GM19455 (cell line): ENCODE data around the gene BCAS1.

Experiments used
- ATAC-seq: cut with Tn5 transposase; IDR thresholded peaks from one replicate; pipeline ENCODE4 v1.9.1; 2021; ENCODE audit not compliant: unreplicated experiment

Gene BCAS1

DNA sequence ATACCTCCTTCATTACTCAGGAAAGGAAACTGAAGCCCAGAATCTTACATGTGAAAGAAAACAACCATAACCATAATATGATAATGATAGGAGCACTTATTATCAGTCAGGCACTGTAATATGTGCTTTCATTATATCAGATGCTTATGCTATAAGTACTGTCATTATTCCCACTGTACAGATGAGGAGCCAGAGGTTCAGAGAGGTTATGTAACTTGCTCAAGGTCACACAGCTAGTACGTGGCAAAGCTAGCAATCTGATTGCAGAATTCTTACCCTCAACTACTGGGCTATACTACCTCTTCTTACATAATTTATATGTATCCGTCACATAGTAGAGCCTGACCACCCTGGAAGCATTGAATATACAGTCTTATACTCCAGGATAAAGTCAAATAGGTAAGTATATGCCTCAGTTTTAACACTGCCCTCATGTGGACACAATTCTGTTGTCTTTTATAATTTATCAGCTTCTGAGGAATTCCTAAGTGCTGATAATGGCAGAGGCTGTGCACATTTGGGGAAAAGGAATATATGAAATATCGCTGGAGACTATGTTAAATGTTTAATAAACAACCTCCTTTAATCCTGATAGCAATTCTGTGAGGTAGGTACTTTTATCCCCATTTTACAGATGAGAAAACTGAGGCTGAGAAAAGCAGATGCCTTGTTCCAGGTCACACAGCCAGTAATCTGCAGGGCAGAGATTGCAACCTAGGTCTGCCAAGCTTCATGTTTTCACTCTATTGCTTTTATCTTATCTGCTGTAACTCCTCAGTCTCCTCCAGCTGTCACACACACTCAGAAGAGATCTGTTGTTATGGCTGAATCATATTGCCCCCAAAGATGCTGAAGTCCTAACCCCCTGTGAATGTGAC lies 13.4 kb downstream of the BCAS1 start:
- ATAC-seq: no peak

DNA sequence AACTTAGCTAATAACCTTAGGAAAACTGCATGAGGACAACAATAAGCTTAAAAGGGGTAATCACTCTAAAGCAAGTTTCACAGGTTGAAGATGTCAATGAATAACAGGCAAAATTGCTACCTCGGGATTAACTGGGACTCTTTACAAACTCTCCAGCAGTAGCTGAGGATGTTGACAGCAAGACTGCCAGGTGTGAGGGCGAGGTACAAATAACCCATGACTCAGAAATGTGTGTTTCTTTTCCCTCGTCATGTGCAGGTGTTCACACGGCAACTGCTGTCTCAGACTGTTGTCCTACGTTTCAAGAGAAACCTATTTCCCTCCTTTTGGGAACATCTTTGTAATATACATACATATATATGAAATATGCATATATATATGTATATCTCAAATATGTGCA lies 15.9 kb downstream of the BCAS1 start:
- ATAC-seq: no peak

DNA sequence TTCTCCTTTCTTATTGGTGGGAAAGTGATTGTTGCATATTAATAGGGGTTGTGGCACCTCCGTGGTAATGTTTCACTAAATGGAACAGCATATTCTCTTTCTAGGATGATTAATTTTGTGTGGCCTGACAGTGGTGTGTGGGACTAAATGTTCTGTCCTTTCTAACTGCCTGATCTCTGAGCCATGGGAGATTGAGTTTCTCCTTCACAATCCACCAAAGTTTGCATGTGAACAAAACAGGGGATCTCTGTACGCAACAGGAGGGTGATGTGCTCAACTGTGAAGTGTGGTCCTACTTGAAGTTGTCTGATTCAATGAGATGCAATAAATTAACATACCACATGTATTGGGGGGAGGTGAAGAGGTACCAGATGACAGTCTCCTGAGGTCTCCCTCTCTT lies 19.3 kb downstream of the BCAS1 start:
- ATAC-seq: no peak

DNA sequence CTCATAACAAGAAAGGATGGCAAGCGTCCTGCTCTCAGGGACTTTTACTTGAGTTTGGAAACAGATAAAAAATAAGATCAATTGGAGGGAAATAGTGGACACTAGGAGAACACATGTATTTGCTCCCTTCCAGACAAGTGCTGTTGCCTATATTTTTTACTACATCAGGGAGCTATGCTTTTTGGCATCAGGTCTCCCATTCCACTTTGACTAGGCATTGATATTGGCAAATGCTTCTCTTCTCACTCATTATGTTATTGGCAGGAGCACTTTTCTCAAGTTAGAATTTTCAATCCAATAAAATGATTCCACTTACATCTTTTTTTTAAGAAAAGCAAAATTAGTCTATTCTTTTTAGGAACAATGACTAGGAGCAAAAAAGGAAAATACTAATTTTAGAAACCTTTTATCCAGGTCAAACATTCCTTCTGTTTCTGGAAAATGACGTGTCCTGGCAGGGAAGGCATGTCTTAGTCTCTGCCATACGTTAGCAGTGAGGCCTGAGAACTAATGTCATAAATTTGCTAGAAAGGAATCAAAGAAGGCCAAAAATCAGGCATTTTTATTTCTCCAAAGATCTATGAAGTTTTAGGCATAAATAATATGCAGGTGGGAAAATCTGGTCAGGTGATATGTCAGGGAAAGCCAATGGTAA lies 21.4 kb downstream of the BCAS1 start:
- ATAC-seq: no peak

DNA sequence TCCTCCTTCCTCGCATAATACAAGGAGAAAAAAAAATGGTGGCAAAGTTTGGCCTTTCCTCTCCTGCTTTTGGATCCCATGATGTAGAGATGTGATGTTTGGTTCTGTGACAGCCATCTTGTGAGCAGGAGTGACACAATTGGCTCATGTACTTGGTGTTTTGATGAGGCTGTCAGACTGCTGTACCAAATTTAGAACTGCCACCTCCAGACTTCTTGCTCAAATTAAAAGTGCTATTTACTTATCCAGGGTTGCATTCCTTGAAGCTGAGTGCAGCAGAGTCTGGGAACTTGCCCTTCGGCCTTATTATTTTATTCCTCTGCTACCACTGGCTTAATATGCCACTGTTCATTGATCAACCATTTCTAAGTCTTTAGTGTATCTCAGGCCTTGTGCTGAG lies 21.9 kb downstream of the BCAS1 start:
- ATAC-seq: no peak

DNA sequence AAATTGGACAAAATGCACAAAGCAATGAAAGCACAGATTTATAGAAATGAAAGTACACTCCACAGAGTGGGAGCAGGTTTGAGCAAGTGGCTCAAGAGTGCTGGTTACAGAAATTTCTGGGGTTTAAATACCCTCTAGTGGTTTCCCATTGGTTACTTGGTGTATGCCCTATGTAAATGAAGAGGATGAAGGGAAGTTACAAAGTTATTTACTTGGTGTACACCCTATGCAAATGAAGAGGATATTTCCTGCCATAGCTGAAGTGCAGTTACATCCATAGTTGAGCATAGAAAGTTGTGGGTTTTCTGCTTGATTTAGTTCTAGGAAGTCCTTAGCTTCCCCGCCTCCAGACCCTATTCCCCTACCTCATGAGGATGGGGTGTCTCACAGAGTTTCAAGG lies 22.7 kb downstream of the BCAS1 start:
- ATAC-seq: no peak

DNA sequence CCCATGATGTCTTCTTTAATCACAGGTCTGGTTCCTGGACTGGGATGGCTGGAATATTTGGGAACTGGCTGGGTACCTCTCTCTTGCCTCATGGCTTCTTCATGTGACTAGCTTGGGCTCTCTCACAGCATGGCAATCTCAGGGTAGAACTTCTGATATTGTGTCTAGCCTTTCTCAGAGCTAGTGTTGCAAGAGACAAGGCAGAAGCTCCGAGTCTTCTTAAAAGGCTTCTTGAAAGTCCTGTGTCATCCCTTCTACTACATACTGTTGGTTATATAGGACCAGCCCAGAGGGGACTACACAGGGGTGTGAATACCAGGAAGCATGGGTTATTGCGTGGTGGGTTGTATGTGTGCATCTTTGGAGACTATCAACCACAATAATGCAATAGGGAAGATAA lies 23.3 kb downstream of the BCAS1 start:
- ATAC-seq: no peak

DNA sequence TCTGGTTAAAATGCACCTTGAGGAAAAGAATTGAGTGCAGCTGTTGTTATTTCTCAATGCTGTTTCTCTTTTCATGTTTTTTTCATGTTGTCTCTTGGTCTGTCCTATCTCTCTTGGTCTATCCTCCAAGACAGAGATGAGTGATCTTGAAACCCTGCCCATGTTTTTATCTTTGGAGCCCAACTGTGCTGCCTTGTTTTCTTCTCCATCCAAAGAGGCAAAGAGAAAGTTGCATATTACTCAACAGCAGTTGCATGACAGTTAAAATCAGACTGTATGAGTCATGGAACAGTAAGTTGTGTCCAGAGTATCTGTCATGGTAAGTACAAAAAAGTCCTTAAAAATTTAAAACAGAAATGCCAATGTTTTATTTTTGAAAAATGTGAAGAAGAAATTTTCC lies 26.2 kb downstream of the BCAS1 start:
- peak; percentile 51 for ATAC-seq

DNA sequence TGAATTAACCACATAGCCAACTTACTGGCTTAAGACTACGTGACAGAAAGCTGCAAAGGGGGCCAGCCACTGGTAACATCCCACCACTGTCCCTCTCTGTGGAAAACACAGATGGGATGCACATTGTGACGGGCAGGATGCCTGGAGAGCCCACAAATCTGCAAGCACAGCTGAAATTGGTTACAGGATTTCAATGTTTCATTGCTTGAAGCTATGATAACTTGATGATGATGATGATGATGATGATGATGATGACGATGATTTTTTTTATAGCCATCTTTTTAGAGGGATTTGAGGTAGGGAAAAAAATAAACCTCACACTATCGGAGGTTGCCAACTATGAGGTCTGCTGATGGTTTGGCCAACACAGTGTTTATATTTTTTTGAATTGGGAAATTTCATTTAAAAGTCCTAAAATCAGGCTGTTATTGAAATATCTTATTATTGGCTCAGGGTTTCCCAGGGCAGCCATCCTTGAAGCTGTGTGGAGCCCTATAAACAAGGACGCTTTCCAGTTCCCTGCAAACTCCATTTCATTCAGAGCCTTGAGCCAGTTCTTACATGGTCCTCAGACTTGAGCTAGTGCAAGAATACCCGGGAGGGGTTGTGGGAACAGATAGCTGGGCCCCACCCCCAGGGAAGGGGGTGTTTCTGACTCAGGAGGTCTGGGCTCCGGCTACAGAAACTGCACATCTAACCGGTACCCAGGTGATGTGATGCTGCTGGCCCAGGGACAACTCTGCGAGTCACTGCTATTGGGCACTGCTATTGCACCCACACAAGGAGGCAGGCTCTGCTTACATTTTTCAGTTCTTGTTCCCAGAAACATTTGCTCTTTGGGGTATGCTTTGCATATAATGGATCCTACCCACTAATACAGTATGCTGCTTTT lies 27.1 kb downstream of the BCAS1 start:
- no peak for ATAC-seq

DNA sequence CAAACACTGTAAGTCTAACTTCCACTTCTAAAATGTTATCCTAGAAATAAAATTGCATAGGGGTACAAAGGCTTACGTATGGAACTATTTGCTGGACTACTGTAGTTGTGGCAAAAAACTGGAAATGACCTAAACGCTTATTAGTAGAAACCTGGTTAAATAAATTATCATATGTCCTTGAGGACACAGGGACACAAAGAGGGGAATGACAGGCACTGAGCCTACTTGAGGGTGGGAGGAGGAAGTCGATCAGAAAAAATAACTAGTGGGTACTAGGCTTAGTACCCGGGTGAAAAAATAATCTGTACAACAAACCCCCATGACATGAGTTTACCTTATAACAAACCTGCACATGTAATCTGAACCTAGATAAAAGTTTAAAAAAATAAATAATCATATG lies 28.4 kb downstream of the BCAS1 start:
- no peak for ATAC-seq

DNA sequence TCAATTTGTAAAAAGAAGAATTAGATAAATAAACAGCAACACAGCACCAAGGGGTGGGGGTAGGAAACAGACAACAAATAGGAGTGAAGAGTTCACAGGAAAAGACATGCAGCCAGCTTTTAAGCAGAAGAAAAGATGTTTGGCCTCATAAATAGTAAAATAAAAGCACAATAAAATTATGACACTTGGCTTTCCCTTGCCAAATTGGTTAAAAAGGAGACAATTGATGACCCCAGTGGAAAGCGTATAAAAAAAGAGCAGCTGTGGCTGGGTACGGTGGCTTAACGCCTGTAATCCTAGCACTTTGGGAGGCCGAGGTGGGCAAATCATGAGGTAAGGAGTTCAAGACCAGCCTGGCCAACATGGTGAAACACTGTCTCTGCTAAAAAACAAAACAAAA lies 29.1 kb downstream of the BCAS1 start:
- no peak for ATAC-seq

DNA sequence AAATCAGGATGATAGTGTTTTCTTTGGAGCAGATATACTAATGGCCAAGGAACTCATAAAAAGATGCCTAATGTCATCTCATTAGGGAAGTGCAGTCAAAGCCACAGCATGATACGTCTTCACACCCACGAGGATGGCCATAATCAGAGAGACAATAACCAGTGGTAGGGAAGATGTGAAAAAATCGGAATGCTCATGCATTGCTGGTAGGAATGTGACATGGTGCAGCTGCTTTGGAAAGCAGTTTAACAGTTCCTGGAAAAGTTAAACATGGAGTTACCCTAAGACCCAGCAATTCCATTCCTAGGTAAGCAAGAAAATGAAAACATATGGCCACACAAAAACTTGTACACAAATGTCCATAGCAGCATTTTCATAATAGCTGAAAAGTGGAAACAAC lies 29.9 kb downstream of the BCAS1 start:
- ATAC-seq: no peak

DNA sequence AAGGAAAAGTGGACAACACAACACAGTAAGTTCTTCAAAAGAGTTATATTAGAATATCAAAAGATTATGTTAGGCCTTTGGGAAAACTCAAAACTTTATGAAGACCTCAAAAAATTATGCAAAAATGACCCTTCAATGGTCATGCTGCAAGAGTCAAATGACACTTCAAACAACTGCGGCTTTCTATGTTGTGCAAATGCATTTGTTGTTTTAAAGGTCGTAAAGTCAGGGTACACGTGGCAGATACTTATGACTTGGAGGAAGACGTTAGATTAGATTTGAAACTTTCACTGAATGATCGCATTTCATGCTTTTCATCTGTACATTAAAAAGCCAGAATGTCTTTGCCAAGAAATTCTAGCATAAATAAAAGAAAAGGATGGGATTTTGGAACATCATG lies 31.4 kb downstream of the BCAS1 start:
- no peak for ATAC-seq

DNA sequence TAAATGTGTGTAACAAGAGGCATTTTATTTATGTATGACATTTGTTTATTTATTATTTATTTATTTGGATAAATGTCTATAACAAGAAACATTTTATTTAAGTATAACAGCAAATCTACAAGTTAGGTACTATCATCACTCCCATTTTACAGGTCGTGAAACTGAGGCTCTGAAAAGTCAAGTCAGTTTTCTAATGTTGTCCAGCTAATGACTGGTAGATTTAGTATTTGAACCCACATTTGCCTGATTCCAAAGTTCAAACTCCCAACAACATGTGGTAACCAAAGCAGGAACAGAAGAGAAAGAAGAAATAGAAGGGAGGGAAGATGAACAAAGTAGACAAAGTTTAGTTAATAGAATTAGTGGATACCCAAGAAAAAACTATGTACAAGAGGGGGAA lies 32.9 kb downstream of the BCAS1 start:
- no peak for ATAC-seq

DNA sequence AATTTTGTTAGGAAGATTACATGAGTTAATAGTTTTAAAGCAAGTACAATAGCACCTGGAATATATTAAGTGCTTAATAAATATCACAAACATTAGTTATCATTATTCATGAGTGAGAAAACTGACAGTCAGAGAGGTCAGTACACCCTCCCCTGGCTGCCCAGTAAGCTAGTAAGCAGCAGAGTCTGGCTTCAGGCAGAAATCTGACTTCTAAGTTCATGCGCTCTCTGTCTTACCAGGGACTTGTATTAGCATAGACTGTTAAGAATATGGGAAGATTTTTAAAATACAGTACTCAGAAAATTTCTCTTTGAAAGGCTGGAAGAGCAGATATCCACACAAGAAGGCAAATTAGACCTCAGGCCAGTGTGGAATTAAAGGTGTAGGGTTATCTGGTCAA lies 40.8 kb downstream of the BCAS1 start:
- ATAC-seq: no peak

DNA sequence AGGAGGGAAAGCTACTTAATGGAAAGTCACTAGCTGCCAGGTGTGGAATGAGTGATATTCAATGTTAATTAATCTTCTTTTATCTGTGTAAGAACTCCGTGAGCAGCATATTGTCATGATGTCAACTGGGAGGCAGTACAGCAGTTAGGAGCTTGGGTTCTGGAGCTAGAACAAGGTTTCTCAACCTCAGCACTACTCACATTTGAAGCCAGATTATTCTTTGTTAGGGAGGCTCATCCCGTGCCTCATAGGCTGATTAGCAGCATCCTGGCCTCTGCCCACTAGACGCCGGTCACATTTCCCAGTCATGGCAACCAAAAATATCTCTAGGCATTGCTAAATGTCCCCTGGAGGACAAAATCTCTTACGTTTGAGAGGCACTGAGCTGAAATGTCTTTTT lies 41.2 kb downstream of the BCAS1 start:
- no peak for ATAC-seq

DNA sequence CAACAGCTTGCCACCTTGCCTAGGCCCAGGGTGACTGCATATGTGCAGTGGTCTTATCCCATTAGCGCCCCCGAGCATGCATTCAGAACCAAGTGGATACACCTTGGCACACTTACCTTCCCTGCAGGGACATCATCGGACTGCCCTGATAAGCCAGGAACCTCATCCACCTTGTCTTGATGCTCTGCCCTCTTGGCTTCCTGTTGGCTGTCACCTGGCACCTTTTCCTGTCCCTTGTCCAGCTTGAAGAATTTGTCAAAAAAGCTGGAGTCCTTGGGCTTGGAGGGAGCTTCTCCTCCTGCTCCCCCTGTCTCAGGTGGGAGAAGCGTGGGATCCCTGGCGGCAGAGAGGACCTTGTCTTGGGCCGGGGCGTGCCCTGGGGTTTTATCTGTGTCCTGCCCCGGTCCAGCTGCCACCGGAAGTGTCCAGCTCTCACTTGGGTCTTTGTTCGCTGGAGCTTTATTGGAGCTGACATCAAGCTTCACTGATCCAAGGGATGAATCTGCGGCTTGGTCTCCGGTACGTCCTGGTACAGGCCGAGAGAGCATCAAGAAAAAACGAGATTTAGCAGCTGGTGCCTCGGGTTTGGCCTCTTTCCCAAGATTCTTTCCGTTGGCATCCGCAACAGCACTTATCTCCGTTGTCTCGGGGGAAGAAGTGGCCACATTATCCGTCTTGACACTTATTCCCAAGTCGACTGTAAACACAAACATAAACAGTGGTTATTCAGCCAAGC lies 42.0 kb downstream of the BCAS1 start:
- no peak for ATAC-seq

DNA sequence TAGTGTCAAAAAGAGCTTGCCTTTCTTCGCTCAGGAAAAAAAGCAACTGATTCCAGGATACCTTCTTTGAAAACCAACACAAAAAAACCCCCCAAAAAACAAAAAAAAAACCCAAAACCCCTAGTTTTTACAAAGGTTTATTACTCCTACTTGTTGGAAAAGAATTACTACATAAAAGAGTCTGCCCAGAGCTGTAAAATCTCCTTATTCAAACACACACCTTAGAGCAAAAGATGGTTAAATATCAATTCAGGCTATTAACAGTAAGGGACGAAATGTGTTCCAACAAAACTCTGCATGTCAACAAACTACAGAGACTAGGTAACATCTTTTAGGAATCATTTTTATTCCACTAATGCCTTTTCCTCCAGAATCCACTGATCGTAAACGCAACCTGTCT lies 42.7 kb downstream of the BCAS1 start:
- no peak for ATAC-seq

DNA sequence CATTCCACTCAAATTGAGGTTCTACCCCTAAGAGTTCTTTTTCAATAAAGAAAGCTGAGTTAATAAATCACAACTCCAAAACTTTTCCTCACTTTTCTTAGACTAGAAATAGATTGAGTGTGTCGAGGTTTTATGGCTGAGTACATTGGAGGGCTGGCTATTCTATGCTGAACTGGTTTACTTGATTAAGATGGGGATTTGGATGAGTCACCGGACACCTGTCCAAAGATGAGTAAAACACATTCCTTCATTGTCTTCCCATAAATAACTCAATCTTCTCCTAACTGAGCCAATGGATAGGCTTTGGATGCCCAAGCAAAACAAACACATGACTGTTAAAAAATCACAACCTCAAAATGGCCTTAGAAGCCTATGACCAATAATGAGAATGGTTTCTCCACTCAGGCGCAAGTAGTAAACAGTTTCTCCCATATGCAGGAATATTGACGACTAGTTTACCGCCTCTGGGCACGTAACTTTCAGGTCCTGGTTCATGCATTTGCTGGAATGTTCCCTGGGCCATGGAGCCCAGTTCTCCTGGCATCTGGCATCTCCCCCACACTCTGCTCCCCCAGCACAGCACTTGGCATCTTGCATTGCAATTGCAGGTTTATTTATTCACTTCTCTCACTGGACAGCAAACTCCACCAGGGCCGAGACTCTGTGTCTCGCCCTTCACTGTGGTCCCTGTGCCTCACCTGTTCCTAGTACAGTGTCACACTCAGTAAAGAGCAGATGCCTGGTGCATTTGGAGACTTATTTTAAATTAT lies 43.9 kb downstream of the BCAS1 start:
- ATAC-seq: no peak

DNA sequence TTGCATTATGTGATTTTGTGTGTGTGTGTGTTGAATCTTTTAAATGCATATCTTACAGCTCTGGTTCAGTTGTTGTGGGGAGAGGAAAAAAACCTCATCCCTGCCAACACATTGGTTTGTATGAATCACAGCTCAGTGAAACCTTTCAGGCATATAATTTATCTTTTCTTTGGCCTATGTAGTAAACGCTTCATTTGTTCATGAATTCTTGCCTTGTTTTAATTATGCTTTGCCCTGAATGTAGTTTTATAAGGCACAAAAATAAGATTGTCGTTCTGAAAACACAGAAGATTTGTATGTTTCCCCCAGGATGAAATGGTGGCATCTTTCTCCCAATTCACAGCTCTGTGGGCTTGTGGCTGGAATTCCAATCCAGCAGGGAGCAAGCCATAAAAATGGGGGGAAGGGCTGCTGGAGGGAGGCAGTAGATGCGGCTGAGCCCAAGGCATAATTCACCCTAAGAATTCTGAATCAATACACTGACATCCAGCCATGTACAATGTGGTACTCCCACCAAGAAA lies 45.1 kb downstream of the BCAS1 start:
- ATAC-seq: no peak
